ENCODE results near the gene LAMTOR2. TPM values are rescaled to one million over a fixed set of nuclear protein-coding genes. Genes with fewer than 3 reads are reported as not detected.
"Not testable (repeated sequence)": the region's sequence is repeated elsewhere in the genome, so short reads cannot be mapped to it uniquely, and the experiment has no call there.

LAMTOR2 gene
- total RNA-seq, 2 experiments from 2014 or later: 61.4 to 65.1 TPM

GRCh38 chr1:156024801-156025200 is 29.8 kb upstream of the LAMTOR2 start:
- Mint-ChIP-seq H3K27me3 (no peaks in the 10 kb centered on the region), H3K27ac (no peak overlapping the region), H3K9me3 (no peaks in the 10 kb centered on the region), H3K4me3 (no peak overlapping the region), H3K36me3 (peaks cover 6% of the 10 kb centered on the region), H3K4me1 (ENCODE audit: low read depth) (peaks cover 14% of the 10 kb centered on the region)
- ChIA-PET POLR2A (no interaction called here), CTCF (interaction anchor here (1.2 to 1.7 kb wide), 3 partner anchors 21 to 42 kb away, joined by 5 to 7 read pairs (median 6); no protein-coding TSS in a partner anchor)
- intact Hi-C loops (cut with micrococcal nuclease): no loop called here
- no peak for DNase-seq

- DNase-seq: peak; percentile 59
- H3K36me3 Mint-ChIP-seq: no peaks in the 10 kb centered on the region
- intact Hi-C loops (cut with micrococcal nuclease): loop anchor here (2.0 kb wide), 1 partner anchor 41 kb away; no protein-coding TSS in a partner anchor
- H3K27ac Mint-ChIP-seq: no peak overlapping the region
- H3K9me3 Mint-ChIP-seq: no peaks in the 10 kb centered on the region
- peaks cover 6% of the 10 kb centered on the region for H3K4me1 Mint-ChIP-seq (ENCODE audit: low read depth)
- H3K27me3 Mint-ChIP-seq: no peaks in the 10 kb centered on the region
- ChIA-PET POLR2A (no interaction called here), CTCF (interaction anchor here (0.6 to 1.7 kb wide), 5 partner anchors 16 to 40 kb away, joined by 3 to 21 read pairs (median 5); no protein-coding TSS in a partner anchor)
- no peak overlapping the region for H3K4me3 Mint-ChIP-seq
Observed at GRCh38 chr1:156025876-156026275, 28.7 kb upstream of the LAMTOR2 start.

- ChIA-PET POLR2A (no interaction called here), CTCF (interaction anchor here (0.6 to 1.7 kb wide), 3 partner anchors 25 to 39 kb away, joined by 3 to 21 read pairs (median 6); no protein-coding TSS in a partner anchor)
- Mint-ChIP-seq H3K4me3 (no peak overlapping the region), H3K27ac (no peak overlapping the region), H3K27me3 (no peaks in the 10 kb centered on the region), H3K4me1 (ENCODE audit: low read depth) (peaks cover 6% of the 10 kb centered on the region), H3K9me3 (no peaks in the 10 kb centered on the region), H3K36me3 (no peaks in the 10 kb centered on the region)
- no peak for DNase-seq
- intact Hi-C loops (cut with micrococcal nuclease): loop anchor here (2.0 kb wide), 1 partner anchor 40 kb away; no protein-coding TSS in a partner anchor
Observed at GRCh38 chr1:156026588-156026987, 28.0 kb upstream of the LAMTOR2 start.

GRCh38 chr1:156033011-156033410 is 21.6 kb upstream of the LAMTOR2 start:
- POLR2A ChIA-PET: interaction anchor here (0.7 kb wide), 1 partner anchor 114 kb away, joined by 3 read pairs; no protein-coding TSS in a partner anchor

GRCh38 chr1:156034991-156035390 is 19.6 kb upstream of the LAMTOR2 start:
- H3K27ac Mint-ChIP-seq; H3K36me3 Mint-ChIP-seq; POLR2A ChIA-PET; intact Hi-C loops (cut with micrococcal nuclease); H3K4me3 Mint-ChIP-seq; H3K4me1 Mint-ChIP-seq (ENCODE audit: low read depth); H3K9me3 Mint-ChIP-seq; H3K27me3 Mint-ChIP-seq; DNase-seq: not testable (repeated sequence)
- CTCF ChIA-PET: interaction anchor here (1.1 kb wide), 1 partner anchor 104 kb away, joined by 3 read pairs; no protein-coding TSS in a partner anchor

More at GRCh38 chr1:156033011-156033410, 21.6 kb upstream of the LAMTOR2 start:
- CTCF ChIA-PET: no interaction called here
- Mint-ChIP-seq H3K4me3 (no peak overlapping the region), H3K36me3 (peaks cover 3% of the 10 kb centered on the region), H3K27ac (no peak overlapping the region), H3K4me1 (ENCODE audit: low read depth) (no peaks in the 10 kb centered on the region), H3K9me3 (no peaks in the 10 kb centered on the region), H3K27me3 (no peaks in the 10 kb centered on the region)
- intact Hi-C loops (cut with micrococcal nuclease): no loop called here
- DNase-seq: no peak

GRCh38 chr1:156042828-156043227 is 11.8 kb upstream of the LAMTOR2 start:
- no peak for DNase-seq
- Mint-ChIP-seq H3K4me1 (ENCODE audit: low read depth) (peaks cover 6% of the 10 kb centered on the region), H3K9me3 (no peaks in the 10 kb centered on the region), H3K27ac (no peak overlapping the region), H3K27me3 (no peaks in the 10 kb centered on the region), H3K4me3 (no peak overlapping the region), H3K36me3 (peaks cover 8% of the 10 kb centered on the region)
- intact Hi-C loops (cut with micrococcal nuclease): no loop called here
- ChIA-PET POLR2A (no interaction called here), CTCF (interaction anchor here (0.6 kb wide), 1 partner anchor 136 kb away, joined by 3 read pairs; no protein-coding TSS in a partner anchor)

- no peak for DNase-seq
- H3K4me1 Mint-ChIP-seq (ENCODE audit: low read depth): peaks cover 6% of the 10 kb centered on the region
- intact Hi-C loops (cut with micrococcal nuclease): no loop called here
- H3K9me3 Mint-ChIP-seq: no peaks in the 10 kb centered on the region
- H3K36me3 Mint-ChIP-seq: peaks cover 19% of the 10 kb centered on the region
- H3K27me3 Mint-ChIP-seq: no peaks in the 10 kb centered on the region
- ChIA-PET POLR2A (interaction anchor here (0.5 to 0.7 kb wide), 2 partner anchors 52 to 97 kb away, joined by 3 read pairs; no protein-coding TSS in a partner anchor), CTCF (interaction anchor here (0.6 to 1.5 kb wide), 3 partner anchors 20 to 349 kb away, joined by 3 to 9 read pairs (median 5); no protein-coding TSS in a partner anchor)
- no peak overlapping the region for H3K4me3 Mint-ChIP-seq
- H3K27ac Mint-ChIP-seq: no peak overlapping the region
Observed at GRCh38 chr1:156045076-156045475, 9.5 kb upstream of the LAMTOR2 start.

- POLR2A ChIA-PET: no interaction called here
- intact Hi-C loops (cut with micrococcal nuclease): no loop called here
- no peaks in the 10 kb centered on the region for H3K27me3 Mint-ChIP-seq
- H3K4me1 Mint-ChIP-seq (ENCODE audit: low read depth): peaks cover 18% of the 10 kb centered on the region
- no peak overlapping the region for H3K27ac Mint-ChIP-seq
- H3K36me3 Mint-ChIP-seq: peaks cover 12% of the 10 kb centered on the region
- DNase-seq: no peak
- H3K4me3 Mint-ChIP-seq: no peak overlapping the region
- H3K9me3 Mint-ChIP-seq: no peaks in the 10 kb centered on the region
- CTCF ChIA-PET: interaction anchor here (1.0 kb wide), 1 partner anchor 41 kb away, joined by 3 read pairs; no protein-coding TSS in a partner anchor
Observed at GRCh38 chr1:156048663-156049258, 5.8 kb upstream of the LAMTOR2 start.

- no peak overlapping the region for H3K27ac Mint-ChIP-seq
- H3K4me1 Mint-ChIP-seq (ENCODE audit: low read depth): peaks cover 17% of the 10 kb centered on the region
- DNase-seq: no peak
- CTCF ChIA-PET: interaction anchor here (0.6 kb wide), 1 partner anchor 35 kb away, joined by 3 read pairs; no protein-coding TSS in a partner anchor
- peaks cover 12% of the 10 kb centered on the region for H3K36me3 Mint-ChIP-seq
- intact Hi-C loops (cut with micrococcal nuclease): loop anchor here (10.0 kb wide), 1 partner anchor 306 kb away; no protein-coding TSS in a partner anchor
- POLR2A ChIA-PET: no interaction called here
- no peaks in the 10 kb centered on the region for H3K9me3 Mint-ChIP-seq
- no peaks in the 10 kb centered on the region for H3K27me3 Mint-ChIP-seq
- H3K4me3 Mint-ChIP-seq: no peak overlapping the region
Observed at GRCh38 chr1:156050376-156050775, 4.2 kb upstream of the LAMTOR2 start.

- intact Hi-C loops (cut with micrococcal nuclease): loop anchor here (10.0 kb wide), 1 partner anchor 306 kb away; no protein-coding TSS in a partner anchor
- Mint-ChIP-seq H3K9me3 (no peaks in the 10 kb centered on the region), H3K4me3 (no peak overlapping the region), H3K27me3 (no peaks in the 10 kb centered on the region), H3K4me1 (ENCODE audit: low read depth) (peaks cover 22% of the 10 kb centered on the region), H3K27ac (no peak overlapping the region), H3K36me3 (peaks cover 12% of the 10 kb centered on the region)
- ChIA-PET POLR2A (no interaction called here), CTCF (interaction anchor here (0.7 to 1.1 kb wide), 3 partner anchors 15 to 30 kb away, joined by 3 to 6 read pairs (median 5); no protein-coding TSS in a partner anchor)
- DNase-seq: no peak
Observed at GRCh38 chr1:156051011-156051725, 3.4 kb upstream of the LAMTOR2 start.

- ChIA-PET POLR2A (interaction anchor here (0.7 to 1.1 kb wide), 2 partner anchors 37 to 48 kb away, joined by 3 to 4 read pairs; no protein-coding TSS in a partner anchor), CTCF (interaction anchor here (0.7 to 2.2 kb wide), 6 partner anchors 14 to 197 kb away, joined by 3 to 11 read pairs (median 4); partner anchors contain the start of genes SSR2 and SYT11)
- H3K4me3 Mint-ChIP-seq: peak overlapping the region; percentile 93
- no peaks in the 10 kb centered on the region for H3K27me3 Mint-ChIP-seq
- peak; percentile 79 for DNase-seq
- H3K27ac Mint-ChIP-seq: peak overlapping the region; percentile 78
- H3K9me3 Mint-ChIP-seq: no peaks in the 10 kb centered on the region
- H3K36me3 Mint-ChIP-seq: peaks cover 15% of the 10 kb centered on the region
- H3K4me1 Mint-ChIP-seq (ENCODE audit: low read depth): peaks cover 27% of the 10 kb centered on the region
- intact Hi-C loops (cut with micrococcal nuclease): loop anchor here (10.0 kb wide), 1 partner anchor 308 kb away; no protein-coding TSS in a partner anchor
Observed at GRCh38 chr1:156052862-156053767, 1.5 kb upstream of the LAMTOR2 start.

Data from activated CD4-positive, alpha-beta memory T cell treated with anti-CD3 and anti-CD28 coated beads for 36 hours (primary cell).